CD4-positive, alpha-beta T cell treated with Interleukin-4 for 4 hours (primary cell): ENCODE measurements around the gene ACVR1B.
A peak's percentile ranks its signal among the peaks of the same experiment; 100 is the strongest.

Experiments used
- DNase-seq: peaks from one replicate; pipeline ENCODE4 v3.0.0-alpha.2; 2020

Gene ACVR1B

GRCh38 chr12:52006726-52007157 is 55.2 kb downstream of the ACVR1B start, which contains the start of gene TAMALIN:
Gene TAMALIN, plus strand, starts transcription at chr12:52006946. Its CDS starts 74 bp downstream, at chr12:52007020.
- DNase-seq, result peak; percentile 74

GRCh38 chr12:52007158-52007921 is 55.8 kb downstream of the ACVR1B start:
- peak; percentile 35 for DNase-seq

GRCh38 chr12:52007982-52008510 is 56.5 kb downstream of the ACVR1B start:
- no peak for DNase-seq

GRCh38 chr12:52009081-52009751 is 57.7 kb downstream of the ACVR1B start:
- no peak for DNase-seq

- no peak for DNase-seq
These were observed 58.7 kb downstream of the ACVR1B start for GRCh38 chr12:52010152-52010622.

- DNase-seq, result no peak
These were observed 59.4 kb downstream of the ACVR1B start for GRCh38 chr12:52010692-52011601.

- no peak for DNase-seq
These were observed 60.2 kb downstream of the ACVR1B start for GRCh38 chr12:52011602-52012214.

- DNase-seq, result no peak
These were observed 62.3 kb downstream of the ACVR1B start for GRCh38 chr12:52013626-52014310.

GRCh38 chr12:52014567-52015530 is 63.4 kb downstream of the ACVR1B start:
- DNase-seq, result no peak

- DNase-seq, result no peak
These were observed 64.1 kb downstream of the ACVR1B start for GRCh38 chr12:52015532-52016041.

- DNase-seq, result no peak
These were observed 67.1 kb downstream of the ACVR1B start for GRCh38 chr12:52018433-52019112.

GRCh38 chr12:52019113-52019770 is 67.7 kb downstream of the ACVR1B start:
- DNase-seq, result no peak

- peak; percentile 56 for DNase-seq
These were observed 69.2 kb downstream of the ACVR1B start for GRCh38 chr12:52020539-52021336.

GRCh38 chr12:52022841-52023181 is 71.3 kb downstream of the ACVR1B start:
- DNase-seq, result peak; percentile 22

GRCh38 chr12:52023182-52023975 is 71.9 kb downstream of the ACVR1B start:
- peak; percentile 82 for DNase-seq

- peak; percentile 46 for DNase-seq
These were observed 72.6 kb downstream of the ACVR1B start for GRCh38 chr12:52023976-52024688.

GRCh38 chr12:52024845-52025230 is 73.3 kb downstream of the ACVR1B start:
- DNase-seq, result peak; percentile 31
